ENCODE results near the gene MBOAT2. TPM values are rescaled to one million over a fixed set of nuclear protein-coding genes. Genes with fewer than 3 reads are reported as not detected.

The MBOAT2 gene
- total RNA-seq, 1 donor from 2014 or later = 84.0 TPM

DNA sequence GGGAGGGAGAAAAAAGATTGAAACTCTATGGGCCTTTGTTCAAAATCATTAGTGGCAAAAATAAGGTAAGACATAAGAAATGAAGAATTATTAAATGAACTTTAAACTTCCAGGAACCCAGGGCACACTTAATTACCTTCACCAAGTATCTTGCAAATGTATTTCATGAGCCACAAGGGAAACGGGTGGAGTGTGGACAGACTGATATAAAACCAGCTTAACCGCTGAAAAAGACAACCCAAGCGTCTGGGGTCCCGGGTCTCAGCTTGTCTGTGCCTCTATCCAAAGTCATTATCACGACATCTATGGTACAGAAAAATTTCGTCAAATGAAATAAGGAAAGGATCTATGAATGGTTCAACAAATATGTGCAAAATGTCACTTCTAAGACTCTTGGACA lies 13.9 kb upstream of the MBOAT2 start:
- H3K79me2 ChIP-seq (ENCODE audit: low read depth) = no peaks in the 10 kb centered on the region
- Mint-ChIP-seq H3K36me3 (no peaks in the 10 kb centered on the region), H3K27me3 (ENCODE audit: insufficient read depth, low read depth) (peaks cover 3% of the 10 kb centered on the region), H3K4me3 (no peak overlapping the region), H3K9me3 (no peaks in the 10 kb centered on the region), H3K27ac (no peak overlapping the region), H3K4me1 (no peaks in the 10 kb centered on the region)
- H2AFZ ChIP-seq (replicated peaks) = no peak overlapping the region
- H4K20me1 ChIP-seq (ENCODE audit: low read depth) = no peaks in the 10 kb centered on the region
- H3K4me2 ChIP-seq = no peak overlapping the region
- no peaks in the 10 kb centered on the region for H3K27me3 ChIP-seq
- no peaks in the 10 kb centered on the region for H3K9me3 ChIP-seq (ENCODE audit: low read depth)
- DNase-seq (ENCODE audit: low spot score) = no peak
- no peak overlapping the region for H3K9ac ChIP-seq
- no peaks in the 10 kb centered on the region for H3F3A ChIP-seq (ENCODE audit: low read depth)
- H3K4me3 ChIP-seq = no peak overlapping the region
- no peak overlapping the region for H3K27ac ChIP-seq
- TF ChIP-seq EZH2 (IDR thresholded peaks at IDR 0.05) (no peak), EZH2phosphoT487 (IDR thresholded peaks at IDR 0.05) (no peak)
- TF ChIP-seq, protein P1, sequence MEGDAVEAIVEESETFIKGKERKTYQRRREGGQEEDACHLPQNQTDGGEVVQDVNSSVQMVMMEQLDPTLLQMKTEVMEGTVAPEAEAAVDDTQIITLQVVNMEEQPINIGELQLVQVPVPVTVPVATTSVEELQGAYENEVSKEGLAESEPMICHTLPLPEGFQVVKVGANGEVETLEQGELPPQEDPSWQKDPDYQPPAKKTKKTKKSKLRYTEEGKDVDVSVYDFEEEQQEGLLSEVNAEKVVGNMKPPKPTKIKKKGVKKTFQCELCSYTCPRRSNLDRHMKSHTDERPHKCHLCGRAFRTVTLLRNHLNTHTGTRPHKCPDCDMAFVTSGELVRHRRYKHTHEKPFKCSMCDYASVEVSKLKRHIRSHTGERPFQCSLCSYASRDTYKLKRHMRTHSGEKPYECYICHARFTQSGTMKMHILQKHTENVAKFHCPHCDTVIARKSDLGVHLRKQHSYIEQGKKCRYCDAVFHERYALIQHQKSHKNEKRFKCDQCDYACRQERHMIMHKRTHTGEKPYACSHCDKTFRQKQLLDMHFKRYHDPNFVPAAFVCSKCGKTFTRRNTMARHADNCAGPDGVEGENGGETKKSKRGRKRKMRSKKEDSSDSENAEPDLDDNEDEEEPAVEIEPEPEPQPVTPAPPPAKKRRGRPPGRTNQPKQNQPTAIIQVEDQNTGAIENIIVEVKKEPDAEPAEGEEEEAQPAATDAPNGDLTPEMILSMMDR (IDR thresholded peaks at IDR 0.05) = no peak
- no peaks in the 10 kb centered on the region for H3K4me1 ChIP-seq
- no peaks in the 10 kb centered on the region for H3K36me3 ChIP-seq

GRCh38 chr2:9015998-9016397 lies 12.5 kb upstream of the MBOAT2 start:
- H3K9me3 ChIP-seq (ENCODE audit: low read depth) = no peaks in the 10 kb centered on the region
- no peaks in the 10 kb centered on the region for H4K20me1 ChIP-seq (ENCODE audit: low read depth)
- H3K36me3 ChIP-seq = no peaks in the 10 kb centered on the region
- H3K79me2 ChIP-seq (ENCODE audit: low read depth) = no peaks in the 10 kb centered on the region
- no peak overlapping the region for H3K9ac ChIP-seq
- no peaks in the 10 kb centered on the region for H3F3A ChIP-seq (ENCODE audit: low read depth)
- no peaks in the 10 kb centered on the region for H3K36me3 Mint-ChIP-seq
- no peaks in the 10 kb centered on the region for H3K27me3 ChIP-seq
- no peaks in the 10 kb centered on the region for H3K9me3 Mint-ChIP-seq
- no peak overlapping the region for H3K27ac Mint-ChIP-seq
- H3K4me1 ChIP-seq = no peaks in the 10 kb centered on the region
- H2AFZ ChIP-seq (replicated peaks) = no peak overlapping the region
- H3K4me3 Mint-ChIP-seq = no peak overlapping the region
- no peak overlapping the region for H3K4me3 ChIP-seq
- peaks cover 3% of the 10 kb centered on the region for H3K27me3 Mint-ChIP-seq (ENCODE audit: insufficient read depth, low read depth)
- no peak for DNase-seq (ENCODE audit: low spot score)
- TF ChIP-seq, protein P1 (IDR thresholded peaks at IDR 0.05) = no peak
- TF ChIP-seq EZH2 (IDR thresholded peaks at IDR 0.05) (no peak), EZH2phosphoT487 (IDR thresholded peaks at IDR 0.05) (no peak)
- H3K4me2 ChIP-seq = no peak overlapping the region
- H3K27ac ChIP-seq = no peak overlapping the region
- H3K4me1 Mint-ChIP-seq = no peaks in the 10 kb centered on the region

DNA sequence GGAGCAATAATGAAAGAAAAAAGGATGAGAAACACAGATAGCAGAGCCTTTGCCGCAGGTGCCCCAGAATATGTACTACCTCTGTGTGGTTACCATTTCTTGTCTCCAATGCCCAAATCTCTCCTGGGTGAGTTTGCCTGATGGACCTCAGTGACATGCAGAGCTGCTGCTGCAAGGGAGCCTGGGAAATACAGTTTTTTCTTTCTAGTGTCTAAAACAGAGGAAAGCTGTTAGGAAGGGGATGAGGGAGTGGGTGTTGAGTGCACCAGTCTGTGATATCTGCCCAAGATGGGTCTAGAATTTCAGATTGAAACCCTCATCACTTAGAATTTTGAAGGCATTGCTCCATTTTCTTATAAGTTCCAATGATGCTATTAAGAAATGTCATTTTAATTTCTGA lies 9.9 kb upstream of the MBOAT2 start:
- no peaks in the 10 kb centered on the region for H4K20me1 ChIP-seq (ENCODE audit: low read depth)
- TF ChIP-seq EZH2 (IDR thresholded peaks at IDR 0.05) = no peak
- TF ChIP-seq EZH2phosphoT487 (IDR thresholded peaks at IDR 0.05) = no peak
- TF ChIP-seq, protein P1 (IDR thresholded peaks at IDR 0.05) = no peak
- H3K79me2 ChIP-seq (ENCODE audit: low read depth) = no peaks in the 10 kb centered on the region
- no peak overlapping the region for H3K27ac Mint-ChIP-seq
- H3K9ac ChIP-seq = no peak overlapping the region
- no peaks in the 10 kb centered on the region for H3F3A ChIP-seq (ENCODE audit: low read depth)
- peaks cover 5% of the 10 kb centered on the region for H3K4me1 Mint-ChIP-seq
- H3K27me3 ChIP-seq = no peaks in the 10 kb centered on the region
- no peaks in the 10 kb centered on the region for H3K9me3 ChIP-seq (ENCODE audit: low read depth)
- H3K36me3 ChIP-seq = no peaks in the 10 kb centered on the region
- no peak for DNase-seq (ENCODE audit: low spot score)
- no peak overlapping the region for H3K4me2 ChIP-seq
- H3K9me3 Mint-ChIP-seq = no peaks in the 10 kb centered on the region
- no peak overlapping the region for H2AFZ ChIP-seq (replicated peaks)
- no peaks in the 10 kb centered on the region for H3K36me3 Mint-ChIP-seq
- no peak overlapping the region for H3K4me3 Mint-ChIP-seq
- H3K27me3 Mint-ChIP-seq (ENCODE audit: insufficient read depth, low read depth) = no peaks in the 10 kb centered on the region
- H3K4me3 ChIP-seq = no peak overlapping the region
- no peak overlapping the region for H3K27ac ChIP-seq
- peaks cover 6% of the 10 kb centered on the region for H3K4me1 ChIP-seq

All from neural progenitor cell (in vitro differentiated cells).